OCI-M1 (cell line): ENCODE measurements around the gene ZNF646.
"Not testable (repeated sequence)": the region's sequence is repeated elsewhere in the genome, so short reads cannot be mapped to it uniquely, and the experiment has no call there.

Experiments
- DNase-seq: peaks from one replicate; lab custom pipeline; 2025; lab: John Stamatoyannopoulos, UW

Gene ZNF646

GRCh38 chr16:31084584-31085302, 10.5 kb downstream of the ZNF646 start:
- DNase-seq: no peak

- DNase-seq: no peak
Observed at GRCh38 chr16:31085411-31085810, 11.2 kb downstream of the ZNF646 start.

GRCh38 chr16:31085873-31086628, 11.8 kb downstream of the ZNF646 start:
- no peak for DNase-seq

- DNase-seq: no peak
Observed at GRCh38 chr16:31086629-31086906, 12.3 kb downstream of the ZNF646 start.

- no peak for DNase-seq
Observed at GRCh38 chr16:31087481-31087880, 13.3 kb downstream of the ZNF646 start.

GRCh38 chr16:31087971-31088370, 13.7 kb downstream of the ZNF646 start:
- DNase-seq: no peak

- no peak for DNase-seq
Observed at GRCh38 chr16:31088459-31089183, 14.4 kb downstream of the ZNF646 start, which contains the start of gene PRSS53. PRSS53 (minus strand) TSS chr16:31088943; CDS start chr16:31088809, 134 bp downstream.

GRCh38 chr16:31089199-31089598, 15.0 kb downstream of the ZNF646 start:
- DNase-seq: no peak

GRCh38 chr16:31090540-31090939, 16.3 kb downstream of the ZNF646 start:
- DNase-seq: no peak

- DNase-seq: no peak
Observed at GRCh38 chr16:31092330-31092729, 18.1 kb downstream of the ZNF646 start.

- peak; percentile 64 for DNase-seq
Observed at GRCh38 chr16:31093132-31093703, 19.0 kb downstream of the ZNF646 start.

GRCh38 chr16:31094088-31094423, 19.8 kb downstream of the ZNF646 start:
- DNase-seq: peak; percentile 55

GRCh38 chr16:31094424-31095120, 20.4 kb downstream of the ZNF646 start, which contains the start of gene VKORC1:
VKORC1 (minus strand) TSS chr16:31094797; CDS start chr16:31094729, 68 bp downstream.
- peak; percentile 99 for DNase-seq

- peak; percentile 21 for DNase-seq
Observed at GRCh38 chr16:31099860-31100638, 25.8 kb downstream of the ZNF646 start.

GRCh38 chr16:31100876-31101641, 26.8 kb downstream of the ZNF646 start:
- not testable (repeated sequence) for DNase-seq

GRCh38 chr16:31105677-31106213, 31.5 kb downstream of the ZNF646 start:
- peak; percentile 97 for DNase-seq

GRCh38 chr16:31106509-31107464, 32.6 kb downstream of the ZNF646 start:
- DNase-seq: no peak

- no peak for DNase-seq
Observed at GRCh38 chr16:31107465-31107867, 33.2 kb downstream of the ZNF646 start.
